Activated T-helper 1 cell treated with Interleukin-2 at 50 U/mL for 16 hours (primary cell): ENCODE results near the gene TMEM273.

ENCODE experiments used
- DNase-seq: peaks from one replicate; pipeline ENCODE4 v3.0.0-alpha.2; 2020; ENCODE audit warnings: low read depth

Gene TMEM273

GRCh38 chr10:49164559-49165188 lies 23.5 kb downstream of the TMEM273 start:
- no peak for DNase-seq

- no peak for DNase-seq
Measured at GRCh38 chr10:49163741-49164140, 24.4 kb downstream of the TMEM273 start.

- no peak for DNase-seq
Measured at GRCh38 chr10:49162761-49163310, 25.4 kb downstream of the TMEM273 start.

- DNase-seq = no peak
Measured at GRCh38 chr10:49162063-49162462, 26.1 kb downstream of the TMEM273 start.

GRCh38 chr10:49161411-49161997 lies 26.7 kb downstream of the TMEM273 start:
- DNase-seq = no peak

GRCh38 chr10:49160814-49161213 lies 27.4 kb downstream of the TMEM273 start:
- no peak for DNase-seq

GRCh38 chr10:49160110-49160509 lies 28.1 kb downstream of the TMEM273 start:
- DNase-seq = no peak

GRCh38 chr10:49158915-49159314 lies 29.3 kb downstream of the TMEM273 start:
- no peak for DNase-seq

GRCh38 chr10:49158404-49158803 lies 29.8 kb downstream of the TMEM273 start:
- no peak for DNase-seq

- no peak for DNase-seq
Measured at GRCh38 chr10:49157229-49157628, 31.0 kb downstream of the TMEM273 start.

GRCh38 chr10:49154641-49155040 lies 33.5 kb downstream of the TMEM273 start:
- no peak for DNase-seq

- no peak for DNase-seq
Measured at GRCh38 chr10:49153971-49154370, 34.2 kb downstream of the TMEM273 start.

- DNase-seq = no peak
Measured at GRCh38 chr10:49153115-49153514, 35.1 kb downstream of the TMEM273 start.

- no peak for DNase-seq
Measured at GRCh38 chr10:49152663-49153062, 35.5 kb downstream of the TMEM273 start.

- no peak for DNase-seq
Measured at GRCh38 chr10:49152037-49152436, 36.2 kb downstream of the TMEM273 start.

GRCh38 chr10:49151481-49151880 lies 36.7 kb downstream of the TMEM273 start:
- no peak for DNase-seq

GRCh38 chr10:49151025-49151445 lies 37.2 kb downstream of the TMEM273 start:
- DNase-seq = no peak

GRCh38 chr10:49150426-49150825 lies 37.8 kb downstream of the TMEM273 start:
- no peak for DNase-seq

- no peak for DNase-seq
Measured at GRCh38 chr10:49149881-49150280, 38.3 kb downstream of the TMEM273 start.

- DNase-seq = no peak
Measured at GRCh38 chr10:49144058-49144720, 44.0 kb downstream of the TMEM273 start.

GRCh38 chr10:49143249-49143648 lies 44.9 kb downstream of the TMEM273 start:
- DNase-seq = no peak

- no peak for DNase-seq
Measured at GRCh38 chr10:49141541-49142332, 46.5 kb downstream of the TMEM273 start.
